OCI-LY3 (cell line): ENCODE data around the gene CCDC174.

Experiments
- H2AFZ ChIP-seq: fragments of 200-600, 300-600 bp; shearing (Covaris generic); 2 replicates; pipeline ENCODE4 v1.6.0; 2014; ENCODE audit warnings: antibody characterized with exemption, low read depth, low read length
- H3K27ac ChIP-seq: fragments of 200-600, 300-600 bp; sonication (generic); 2 replicates; pipeline ENCODE4 v1.5.1; 2014; ENCODE audit warnings: mild to moderate bottlenecking, low read length, moderate library complexity, mixed read lengths
- H3K27me3 ChIP-seq: fragments of 200-600, 300-600 bp; sonication (generic); 2 replicates; pipeline ENCODE4 v1.6.1; 2014; ENCODE audit warnings: low read depth, low read length, mixed read lengths
- H3K36me3 ChIP-seq: fragments of 200-600, 300-600 bp; sonication (generic); replicated peaks from 2 replicates; pipeline ENCODE3; 2014; ENCODE audit warnings: low read depth, low read length, mixed read lengths
- H3K4me1 ChIP-seq: fragments of 300-600, 200-600 bp; sonication (generic); 2 replicates; pipeline ENCODE4 v1.6.1; 2014; ENCODE audit warnings: low read length, mixed read lengths
- H3K4me2 ChIP-seq: fragments of 200-600, 300-600 bp; sonication (generic); 2 replicates; pipeline ENCODE4 v1.6.1; 2014; ENCODE audit warnings: low read length, mixed read lengths
- H3K4me3 ChIP-seq: fragments of 300-600, 200-600 bp; sonication (generic); 2 replicates; pipeline ENCODE4 v1.5.1; 2014; ENCODE audit warnings: antibody characterized with exemption, mild to moderate bottlenecking, low read length, moderate library complexity
- H3K79me2 ChIP-seq: fragments of 300-600, 200-600 bp; shearing (Covaris generic); 2 replicates; pipeline ENCODE4 v1.6.1; 2014; ENCODE audit warnings: mild to moderate bottlenecking, low read length, mixed read lengths
- H3K9ac ChIP-seq: fragments of 300-600, 200-600 bp; shearing (Covaris generic); 2 replicates; pipeline ENCODE4 v1.6.0; 2014; ENCODE audit warnings: mild to moderate bottlenecking, low read length, moderate library complexity
- H3K9me3 ChIP-seq: fragments of 200-600, 300-600 bp; shearing (Covaris generic); 2 replicates; pipeline ENCODE4 v1.6.1; 2014; ENCODE audit warnings: low read length, mixed read lengths; ENCODE audit not compliant: insufficient read depth
- H4K20me1 ChIP-seq: fragments of 200-600, 300-600 bp; sonication (generic); 2 replicates; pipeline ENCODE4 v1.6.1; 2016; ENCODE audit warnings: low read length, mixed read lengths; ENCODE audit not compliant: insufficient read depth
- EZH2phosphoT487 ChIP-seq: fragments of 200-600 bp; shearing (Covaris generic); IDR thresholded peaks from 2 replicates; pipeline ENCODE4 v1.6.1; 2018; ENCODE audit warnings: antibody characterized with exemption, mixed run types, low read depth
- TF ChIP-seq, protein P1 (sequence below): fragments of 200-600, 300-600 bp; sonication (generic); IDR thresholded peaks from 2 replicates; pipeline ENCODE4 v1.5.1; 2014; ENCODE audit warnings: antibody characterized with exemption, low read length, low read depth

The CCDC174 gene

DNA sequence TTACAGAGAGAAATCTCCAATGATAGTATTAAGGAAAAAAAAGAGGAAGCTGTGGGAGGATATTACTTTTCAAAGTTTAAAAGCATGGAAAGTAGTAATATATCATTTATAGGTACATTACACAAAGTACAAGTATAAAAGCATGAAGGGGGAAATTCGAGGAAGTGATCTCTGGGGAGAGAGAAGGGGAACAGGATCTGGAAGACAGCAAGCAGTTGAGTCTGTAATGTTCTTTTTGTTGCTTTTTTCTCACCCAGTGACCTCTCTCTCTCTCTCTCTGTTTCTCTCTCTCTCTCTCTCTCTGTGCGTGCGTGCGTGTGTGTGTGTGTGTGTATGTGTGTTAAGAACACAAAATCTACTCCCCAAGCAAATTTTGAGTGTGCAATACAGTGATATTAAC is 33.6 kb downstream of the CCDC174 start:
- Histone ChIP-seq H3K9ac (no peak overlapping the region), H4K20me1 (no peaks in the 10 kb centered on the region), H3K27ac (no peak overlapping the region), H3K79me2 (no peaks in the 10 kb centered on the region), H3K36me3 (no peaks in the 10 kb centered on the region), H3K9me3 (peaks cover under 1% of the 10 kb centered on the region; the same call in 1 of the 2 replicates), H2AFZ (no peak overlapping the region), H3K4me2 (no peak overlapping the region), H3K4me3 (no peak overlapping the region), H3K4me1 (peaks cover 40% of the 10 kb centered on the region), H3K27me3 (no peaks in the 10 kb centered on the region)
- TF ChIP-seq, protein P1, sequence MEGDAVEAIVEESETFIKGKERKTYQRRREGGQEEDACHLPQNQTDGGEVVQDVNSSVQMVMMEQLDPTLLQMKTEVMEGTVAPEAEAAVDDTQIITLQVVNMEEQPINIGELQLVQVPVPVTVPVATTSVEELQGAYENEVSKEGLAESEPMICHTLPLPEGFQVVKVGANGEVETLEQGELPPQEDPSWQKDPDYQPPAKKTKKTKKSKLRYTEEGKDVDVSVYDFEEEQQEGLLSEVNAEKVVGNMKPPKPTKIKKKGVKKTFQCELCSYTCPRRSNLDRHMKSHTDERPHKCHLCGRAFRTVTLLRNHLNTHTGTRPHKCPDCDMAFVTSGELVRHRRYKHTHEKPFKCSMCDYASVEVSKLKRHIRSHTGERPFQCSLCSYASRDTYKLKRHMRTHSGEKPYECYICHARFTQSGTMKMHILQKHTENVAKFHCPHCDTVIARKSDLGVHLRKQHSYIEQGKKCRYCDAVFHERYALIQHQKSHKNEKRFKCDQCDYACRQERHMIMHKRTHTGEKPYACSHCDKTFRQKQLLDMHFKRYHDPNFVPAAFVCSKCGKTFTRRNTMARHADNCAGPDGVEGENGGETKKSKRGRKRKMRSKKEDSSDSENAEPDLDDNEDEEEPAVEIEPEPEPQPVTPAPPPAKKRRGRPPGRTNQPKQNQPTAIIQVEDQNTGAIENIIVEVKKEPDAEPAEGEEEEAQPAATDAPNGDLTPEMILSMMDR: no peak
- TF ChIP-seq EZH2phosphoT487: no peak

DNA sequence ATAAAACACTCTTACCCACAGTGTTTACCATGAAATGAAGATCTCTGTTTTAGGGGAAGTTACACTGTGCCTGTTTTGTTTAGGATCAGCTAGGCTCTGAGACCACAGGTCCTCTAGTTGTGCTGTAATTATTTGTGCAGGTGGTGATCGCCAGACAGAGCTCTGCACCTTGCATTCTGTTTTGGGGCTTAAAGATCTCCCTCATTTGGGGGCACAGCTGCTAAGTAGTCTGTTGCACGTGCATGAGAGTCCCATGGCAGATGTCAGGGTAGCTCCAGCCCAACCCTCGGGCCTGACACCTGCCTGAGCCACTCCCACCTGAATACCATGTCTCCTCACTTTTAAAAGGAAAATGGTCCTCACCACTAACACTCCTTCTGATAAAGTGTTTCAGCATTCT is 35.8 kb downstream of the CCDC174 start:
- H3K27ac ChIP-seq: no peak overlapping the region
- no peaks in the 10 kb centered on the region; the same call in 1 of the 2 replicates for H3K9me3 ChIP-seq
- no peak overlapping the region for H2AFZ ChIP-seq
- H3K4me1 ChIP-seq: peaks cover 60% of the 10 kb centered on the region
- TF ChIP-seq EZH2phosphoT487: no peak
- TF ChIP-seq, protein P1: no peak
- H3K4me3 ChIP-seq: no peak overlapping the region
- no peaks in the 10 kb centered on the region for H3K36me3 ChIP-seq
- H3K27me3 ChIP-seq: no peaks in the 10 kb centered on the region
- no peaks in the 10 kb centered on the region for H4K20me1 ChIP-seq
- H3K4me2 ChIP-seq: peak overlapping the region; percentile 19
- H3K9ac ChIP-seq: no peak overlapping the region
- no peaks in the 10 kb centered on the region for H3K79me2 ChIP-seq

DNA sequence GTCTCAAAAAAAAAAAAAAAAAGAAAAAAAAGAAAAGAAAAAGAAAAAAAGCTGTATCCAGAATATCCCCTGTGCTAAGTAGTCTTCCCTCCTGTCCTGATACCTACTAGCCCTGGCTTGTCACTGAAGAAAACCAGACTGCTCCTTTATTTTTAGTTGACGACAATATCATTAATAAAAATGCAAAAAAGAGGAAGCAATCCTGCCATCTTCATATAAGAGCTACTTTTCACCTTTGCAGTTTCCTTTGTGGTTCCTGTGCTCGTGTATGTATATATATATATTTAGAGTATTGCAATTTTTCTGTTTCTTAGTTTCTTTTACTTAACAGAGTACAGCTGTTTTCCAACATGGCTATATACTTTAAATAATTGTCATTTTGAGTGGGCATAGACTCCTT is 37.0 kb downstream of the CCDC174 start:
- Histone ChIP-seq H3K4me2 (peak overlapping the region; percentile 97), H3K9ac (no peak overlapping the region), H2AFZ (no peak overlapping the region), H4K20me1 (no peaks in the 10 kb centered on the region), H3K9me3 (no peaks in the 10 kb centered on the region; the same call in 1 of the 2 replicates), H3K27me3 (no peaks in the 10 kb centered on the region), H3K4me3 (no peak overlapping the region), H3K27ac (no peak overlapping the region), H3K36me3 (no peaks in the 10 kb centered on the region), H3K79me2 (no peaks in the 10 kb centered on the region), H3K4me1 (peaks cover 60% of the 10 kb centered on the region)
- TF ChIP-seq EZH2phosphoT487: no peak
- TF ChIP-seq, protein P1: no peak

DNA sequence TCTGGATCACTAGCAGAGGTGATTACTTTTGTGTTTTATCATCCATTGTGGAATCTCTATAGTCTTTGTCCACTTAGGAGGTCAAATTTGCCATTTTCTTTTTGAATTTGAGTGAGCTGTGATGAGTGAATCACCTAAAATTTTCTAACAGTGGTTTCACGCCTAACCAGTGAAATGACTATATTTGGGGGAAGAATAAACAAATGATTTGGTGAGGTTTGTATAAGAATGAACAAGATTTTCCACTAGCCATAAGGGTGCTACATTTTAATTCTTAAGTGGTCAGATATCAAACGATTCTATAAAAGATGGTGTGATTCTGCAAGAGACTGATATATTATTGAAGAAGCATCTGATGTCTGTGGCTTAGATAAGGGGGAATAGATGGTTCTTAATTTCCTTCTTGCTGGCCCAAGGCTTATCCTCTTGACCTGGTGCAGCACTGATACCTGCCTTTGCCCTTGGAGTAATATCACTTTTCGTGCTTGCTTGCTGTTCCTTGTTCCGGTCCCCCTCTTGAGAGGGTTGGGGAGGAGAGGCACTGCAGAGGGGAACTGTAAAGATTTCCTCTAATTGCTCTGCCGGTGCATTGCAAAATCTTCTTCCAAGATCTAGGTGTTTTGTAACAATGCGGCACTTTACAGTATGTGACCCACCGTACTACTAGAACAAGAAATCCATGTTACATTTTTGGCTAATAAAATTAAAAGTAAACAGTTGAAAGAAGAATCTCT is 37.9 kb downstream of the CCDC174 start:
- no peaks in the 10 kb centered on the region; the same call in 1 of the 2 replicates for H3K9me3 ChIP-seq
- H3K79me2 ChIP-seq: no peaks in the 10 kb centered on the region
- H2AFZ ChIP-seq: no peak overlapping the region
- H3K9ac ChIP-seq: no peak overlapping the region
- H3K27ac ChIP-seq: no peak overlapping the region
- H3K4me3 ChIP-seq: no peak overlapping the region
- TF ChIP-seq, protein P1: no peak
- no peak for TF ChIP-seq EZH2phosphoT487
- H3K36me3 ChIP-seq: no peaks in the 10 kb centered on the region
- no peaks in the 10 kb centered on the region for H4K20me1 ChIP-seq
- H3K4me1 ChIP-seq: peaks cover 60% of the 10 kb centered on the region
- peak overlapping the region; percentile 97 for H3K4me2 ChIP-seq
- H3K27me3 ChIP-seq: no peaks in the 10 kb centered on the region
